HG03469 (cell line): ENCODE results near the gene TRHDE.

Experiments
- ATAC-seq: cut with Tn5 transposase; IDR thresholded peaks from one replicate; pipeline ENCODE4 v1.9.1; 2021; ENCODE audit warnings: mild to moderate bottlenecking, moderate library complexity, moderate number of reproducible peaks; ENCODE audit not compliant: unreplicated experiment

Gene TRHDE

DNA sequence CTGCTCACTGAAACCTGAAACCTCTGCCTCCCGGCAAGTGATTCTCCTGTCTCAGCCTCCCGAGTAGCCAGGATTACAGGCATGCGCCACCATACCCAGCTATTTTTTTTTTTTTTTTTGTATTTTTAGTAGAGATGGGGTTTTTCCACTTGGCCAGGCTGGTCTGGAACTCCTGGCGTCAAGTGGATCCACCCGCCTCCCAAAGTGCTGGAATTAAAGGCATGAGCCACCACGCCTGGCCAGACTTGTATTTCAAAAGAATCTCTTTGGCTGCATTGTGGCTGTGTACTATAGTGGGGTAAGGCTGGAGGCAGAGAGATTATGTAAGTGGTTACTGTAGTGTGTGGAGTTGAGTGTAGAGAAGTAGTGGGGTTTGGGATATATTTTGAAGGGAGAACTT lies 35.1 kb downstream of the TRHDE start:
- ATAC-seq = no peak

DNA sequence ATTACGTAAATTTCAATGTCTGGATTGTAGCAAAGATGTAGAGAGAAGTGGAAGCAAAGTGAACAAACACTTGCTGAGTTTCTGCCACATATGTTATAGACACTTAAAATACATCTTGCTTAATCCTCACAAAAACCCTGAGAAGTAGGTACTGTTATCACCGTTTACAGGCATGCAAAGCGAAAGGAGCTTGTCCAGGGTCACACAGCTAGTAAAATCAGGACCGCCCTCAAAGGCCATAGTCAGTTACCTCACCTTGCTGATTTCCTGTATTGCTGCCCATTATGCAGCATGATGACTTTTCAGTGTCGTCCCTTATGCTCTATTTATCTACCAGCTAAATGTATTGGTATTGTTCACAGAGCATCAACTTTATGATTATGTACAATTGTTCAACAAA lies 39.8 kb downstream of the TRHDE start:
- ATAC-seq = no peak

DNA sequence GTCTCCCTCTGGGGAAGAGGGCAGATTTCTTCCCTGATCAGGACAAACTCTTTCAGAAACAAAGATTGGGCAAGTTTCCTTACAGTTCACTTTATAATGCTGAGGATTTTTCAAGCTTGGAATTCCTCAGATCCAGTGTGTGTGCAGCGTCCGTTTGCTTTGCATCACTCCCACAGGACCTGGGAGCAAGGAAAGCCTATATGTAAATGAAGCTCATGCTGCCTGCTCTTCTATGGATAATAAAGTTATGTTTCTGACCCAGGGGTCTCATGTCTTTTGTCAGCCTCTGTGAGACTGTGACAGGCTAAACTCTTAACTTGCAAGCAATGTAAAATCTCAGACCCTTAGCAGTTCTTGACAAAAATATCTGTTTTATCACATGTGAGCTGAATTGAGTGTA lies 41.6 kb downstream of the TRHDE start:
- no peak for ATAC-seq

DNA sequence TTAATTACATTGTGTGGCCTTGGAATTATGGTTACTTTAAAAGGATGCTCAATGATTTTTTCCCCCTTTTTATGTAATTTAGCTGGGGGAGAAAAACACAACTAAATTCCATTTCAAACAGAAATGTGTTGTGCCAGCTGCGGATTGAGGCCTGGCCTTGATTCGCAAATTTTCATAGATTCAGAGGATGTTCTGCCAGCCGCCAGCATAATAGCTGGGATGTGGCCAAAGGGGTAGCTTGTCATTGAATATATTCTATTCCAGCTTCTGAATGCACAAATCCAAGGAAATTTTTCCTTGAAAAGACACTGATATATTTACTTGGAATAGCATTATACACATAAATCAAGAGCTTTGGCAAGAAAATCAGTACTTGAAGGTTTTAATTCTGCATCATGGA lies 43.7 kb downstream of the TRHDE start:
- ATAC-seq = no peak

- ATAC-seq = no peak
Observed at GRCh38 chr12:72318341-72318740, 46.2 kb downstream of the TRHDE start.

DNA sequence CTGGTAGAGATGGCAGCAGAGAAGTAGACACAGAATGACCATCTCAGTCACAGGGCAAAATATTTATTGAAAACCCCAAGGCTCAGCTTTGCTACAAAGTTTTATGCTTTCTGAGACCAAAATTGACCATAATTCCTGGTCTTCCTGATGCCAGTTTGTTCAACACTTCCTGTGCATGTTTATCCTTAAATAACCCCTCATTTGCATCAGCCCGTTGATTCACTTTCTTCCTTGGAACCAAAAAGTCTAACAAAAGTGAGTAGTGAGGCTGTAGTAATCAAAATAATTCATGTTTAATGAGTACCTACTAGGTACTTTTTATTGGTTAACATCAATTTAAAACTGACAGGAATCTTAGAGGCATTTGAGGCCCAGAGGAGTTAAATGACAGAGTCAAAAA lies 51.7 kb downstream of the TRHDE start:
- ATAC-seq = no peak

DNA sequence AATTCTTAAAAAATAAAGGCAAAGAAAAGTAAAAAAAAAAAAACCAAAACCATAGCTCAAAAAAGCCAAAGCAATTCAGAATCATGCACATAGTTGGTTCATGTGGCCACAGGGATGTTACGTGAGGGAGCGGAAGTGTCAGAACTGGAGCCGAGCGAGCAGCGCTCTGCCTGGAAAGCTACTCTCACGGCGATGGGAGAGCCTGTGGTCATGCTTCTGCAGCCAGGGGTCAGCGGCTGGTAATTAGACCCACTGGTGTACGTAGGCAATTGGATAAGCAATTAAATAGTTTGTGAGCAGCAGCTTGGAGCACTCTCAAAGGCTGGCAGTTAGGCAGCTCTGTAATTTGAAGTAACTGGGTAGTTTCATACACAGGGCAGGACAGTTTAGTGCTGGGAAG lies 58.1 kb downstream of the TRHDE start:
- no peak for ATAC-seq

GRCh38 chr12:72330784-72331183 lies 58.6 kb downstream of the TRHDE start:
- ATAC-seq = no peak

DNA sequence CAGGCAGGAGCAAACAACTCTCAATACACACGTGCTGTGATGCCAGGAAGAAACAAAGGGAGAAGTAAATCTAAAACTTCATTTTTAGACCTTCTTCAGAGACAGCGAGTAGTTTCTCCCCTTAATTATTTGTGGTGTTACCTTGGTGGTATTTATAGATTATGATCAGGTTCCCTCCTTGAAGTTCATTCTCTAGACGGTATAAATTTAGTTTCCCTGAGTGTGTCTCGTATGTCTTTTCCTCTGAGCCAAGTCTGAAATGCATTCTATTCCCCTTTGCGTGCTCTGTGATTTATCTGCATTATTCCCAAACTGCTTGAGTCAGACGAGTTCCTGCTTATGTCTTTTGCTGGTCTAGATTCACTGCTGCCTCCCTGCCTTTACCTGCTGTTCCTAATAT lies 65.2 kb downstream of the TRHDE start:
- ATAC-seq = no peak

GRCh38 chr12:72337946-72338345 lies 65.8 kb downstream of the TRHDE start:
- ATAC-seq = no peak

GRCh38 chr12:72338437-72338836 lies 66.3 kb downstream of the TRHDE start:
- ATAC-seq = no peak

DNA sequence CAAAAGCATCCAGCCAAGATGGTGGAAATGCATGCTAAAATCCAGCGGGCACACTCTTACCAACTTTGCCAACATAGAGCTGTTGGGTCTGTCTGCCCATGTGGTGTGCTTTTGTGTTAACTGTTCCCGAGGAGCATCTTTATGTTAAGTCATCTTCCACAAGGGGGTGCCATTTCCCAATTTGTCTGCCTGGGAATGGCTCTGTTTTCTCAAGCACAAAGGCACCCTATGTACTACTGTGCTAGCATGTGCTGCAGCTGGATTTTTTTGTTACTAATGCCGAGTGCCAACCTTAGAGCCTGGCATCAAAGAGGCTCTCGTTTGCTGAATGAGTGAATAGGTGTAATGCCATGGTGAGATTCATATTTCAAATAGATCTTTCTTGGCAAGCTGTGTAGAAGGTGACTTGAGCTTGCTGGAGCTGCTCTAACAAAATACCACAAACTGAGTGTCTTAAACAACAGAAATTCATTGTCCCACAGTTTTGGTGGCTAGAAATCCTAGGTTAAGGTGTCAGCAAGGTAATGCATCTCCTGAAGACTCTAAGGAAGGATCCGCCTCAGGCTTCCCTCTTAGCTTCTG lies 74.3 kb downstream of the TRHDE start:
- peak; percentile 95 for ATAC-seq

- ATAC-seq = no peak
Observed at GRCh38 chr12:72349491-72349890, 77.3 kb downstream of the TRHDE start.

GRCh38 chr12:72359416-72359815 lies 87.2 kb downstream of the TRHDE start:
- no peak for ATAC-seq

- ATAC-seq = no peak
Observed at GRCh38 chr12:72365151-72365550, 93.0 kb downstream of the TRHDE start.

DNA sequence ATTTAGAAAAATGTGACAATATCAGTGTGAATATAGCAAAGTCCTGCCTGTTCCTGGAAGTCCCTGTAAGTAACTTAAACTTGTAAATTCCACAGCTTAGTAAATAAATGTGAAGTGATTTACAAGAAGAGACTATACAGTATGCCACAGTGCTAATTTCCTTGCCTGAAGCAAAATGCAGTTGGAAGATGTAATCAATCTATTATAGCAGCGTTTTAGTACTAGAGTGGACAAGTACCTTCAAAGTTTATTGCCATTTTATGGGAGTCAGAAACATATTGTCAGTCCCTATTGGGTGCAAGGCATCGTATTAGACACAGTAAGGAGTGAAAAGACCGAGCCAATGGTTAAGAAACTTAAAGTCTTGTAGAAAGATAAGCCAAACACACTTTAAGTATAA lies 94.1 kb downstream of the TRHDE start:
- no peak for ATAC-seq

DNA sequence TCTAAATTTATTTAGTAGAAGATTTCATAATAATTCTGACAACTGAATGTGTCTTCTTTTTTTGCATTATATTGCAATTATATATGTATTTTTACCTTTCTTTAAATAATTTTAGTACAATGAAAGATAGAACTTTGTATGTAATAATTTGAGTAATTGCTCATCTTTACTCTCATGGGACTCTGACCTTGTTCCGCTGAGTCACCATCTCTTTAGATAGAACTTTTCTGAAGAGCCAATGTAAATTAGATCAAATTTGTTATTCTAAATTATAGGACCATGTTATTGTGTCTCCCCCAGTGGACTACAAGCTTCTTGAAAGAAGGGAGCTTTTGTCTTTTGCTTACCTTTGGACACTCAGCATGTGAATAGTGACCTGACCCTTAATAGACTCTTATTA lies 96.1 kb downstream of the TRHDE start:
- ATAC-seq = no peak

DNA sequence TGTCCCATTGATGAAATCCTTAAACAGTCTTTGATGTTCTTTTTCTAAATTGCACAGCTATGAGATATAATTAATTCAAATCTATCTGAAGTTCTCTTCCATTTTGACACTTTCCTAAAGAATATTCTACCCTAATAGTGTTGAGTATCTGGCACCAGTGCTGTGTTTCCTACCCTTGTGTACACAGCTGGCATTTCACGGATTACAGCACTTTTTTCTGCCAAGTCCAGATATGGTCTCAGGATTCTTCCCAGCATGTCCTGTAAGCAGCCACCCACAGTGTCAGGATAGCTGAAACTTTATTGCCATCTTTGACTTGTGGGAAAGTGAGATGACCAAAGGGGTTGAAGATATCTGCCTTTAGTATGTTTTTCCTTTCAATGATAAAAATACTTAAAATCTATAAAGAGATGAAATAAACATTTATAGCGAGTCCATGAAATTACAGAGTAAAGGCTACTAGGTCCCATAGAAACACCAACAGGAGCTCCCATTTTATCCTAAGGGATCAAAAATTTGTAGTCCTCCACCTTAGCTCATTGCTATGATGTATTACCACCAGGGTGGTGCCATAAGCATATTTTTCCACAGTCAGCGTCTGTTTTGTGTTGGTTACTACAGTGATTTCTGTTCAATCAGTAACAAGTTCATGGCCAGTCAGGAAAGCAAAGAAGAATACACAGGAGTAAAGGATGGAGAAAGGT lies 96.7 kb downstream of the TRHDE start:
- ATAC-seq = no peak

- ATAC-seq = no peak
Observed at GRCh38 chr12:72369423-72369959, 97.3 kb downstream of the TRHDE start.

- ATAC-seq = no peak
Observed at GRCh38 chr12:72380441-72380840, 108.3 kb downstream of the TRHDE start.

GRCh38 chr12:72388322-72388721 lies 116.2 kb downstream of the TRHDE start:
- no peak for ATAC-seq

- no peak for ATAC-seq
Observed at GRCh38 chr12:72390146-72390545, 118.0 kb downstream of the TRHDE start.

DNA sequence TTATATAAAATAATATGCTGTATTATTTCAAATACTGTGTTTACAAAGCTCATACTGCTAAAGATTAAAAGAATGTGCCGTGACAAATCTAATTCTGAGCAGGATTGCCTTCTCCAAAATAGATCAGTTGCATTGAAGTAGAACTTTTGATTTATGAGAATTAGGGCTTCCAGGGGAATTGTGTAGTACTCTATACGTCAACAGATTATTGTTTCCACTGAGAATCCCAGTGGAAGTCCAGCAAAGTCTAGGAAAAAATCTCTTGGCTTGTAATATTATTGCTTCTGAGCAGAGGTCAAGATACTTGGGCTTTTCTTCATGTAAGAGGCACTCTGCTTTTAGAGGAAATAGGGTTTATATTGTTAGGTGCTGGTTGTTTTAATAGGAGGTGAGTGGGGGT lies 133.9 kb downstream of the TRHDE start:
- no peak for ATAC-seq
